BE2C (cell line): ENCODE results near the gene PDPR.
"Not testable (repeated sequence)": the region's sequence is repeated elsewhere in the genome, so short reads cannot be mapped to it uniquely, and the experiment has no call there.

Source experiments
- DNase-seq: peaks from one replicate; pipeline ENCODE4 v3.0.0-alpha.2; 2020
- H3K27me3 ChIP-seq: fragments of 250-450 bp; sonication (Bioruptor Pico); 2 replicates; pipeline ENCODE4 v1.5.1; 2020; ENCODE audit warnings: mild to moderate bottlenecking
- H3K36me3 ChIP-seq: fragments of 250-450 bp; sonication (Bioruptor Pico); 2 replicates; pipeline ENCODE4 v1.5.1; 2020; ENCODE audit warnings: mild to moderate bottlenecking
- H3K4me1 ChIP-seq: fragments of 250-450 bp; sonication (Bioruptor Pico); 2 replicates; pipeline ENCODE4 v1.5.1; 2020
- H3K4me3 ChIP-seq: 2 replicates; pipeline ENCODE4 v1.5.1; 2011; ENCODE audit warnings: low read depth, low read length
- H3K9me3 ChIP-seq: fragments of 250-450 bp; sonication (Bioruptor Pico); 2 replicates; pipeline ENCODE4 v1.5.1; 2020
- TF ChIP-seq, protein P1 (sequence below): IDR thresholded peaks from 2 replicates; pipeline ENCODE4 v1.5.1; 2012; ENCODE audit warnings: mild to moderate bottlenecking, low read depth, low read length

The PDPR gene

GRCh38 chr16:70151391-70151790 is 37.3 kb downstream of the PDPR start:
- no peak for DNase-seq
- peaks cover 54% of the 10 kb centered on the region for H3K36me3 ChIP-seq

GRCh38 chr16:70151941-70152509 is 37.9 kb downstream of the PDPR start:
- Histone ChIP-seq H3K4me1 (no peaks in the 10 kb centered on the region), H3K36me3 (peaks cover 60% of the 10 kb centered on the region), H3K4me3 (no peak overlapping the region), H3K27me3 (no peaks in the 10 kb centered on the region), H3K9me3 (no peaks in the 10 kb centered on the region)
- no peak for DNase-seq
- TF ChIP-seq, protein P1, sequence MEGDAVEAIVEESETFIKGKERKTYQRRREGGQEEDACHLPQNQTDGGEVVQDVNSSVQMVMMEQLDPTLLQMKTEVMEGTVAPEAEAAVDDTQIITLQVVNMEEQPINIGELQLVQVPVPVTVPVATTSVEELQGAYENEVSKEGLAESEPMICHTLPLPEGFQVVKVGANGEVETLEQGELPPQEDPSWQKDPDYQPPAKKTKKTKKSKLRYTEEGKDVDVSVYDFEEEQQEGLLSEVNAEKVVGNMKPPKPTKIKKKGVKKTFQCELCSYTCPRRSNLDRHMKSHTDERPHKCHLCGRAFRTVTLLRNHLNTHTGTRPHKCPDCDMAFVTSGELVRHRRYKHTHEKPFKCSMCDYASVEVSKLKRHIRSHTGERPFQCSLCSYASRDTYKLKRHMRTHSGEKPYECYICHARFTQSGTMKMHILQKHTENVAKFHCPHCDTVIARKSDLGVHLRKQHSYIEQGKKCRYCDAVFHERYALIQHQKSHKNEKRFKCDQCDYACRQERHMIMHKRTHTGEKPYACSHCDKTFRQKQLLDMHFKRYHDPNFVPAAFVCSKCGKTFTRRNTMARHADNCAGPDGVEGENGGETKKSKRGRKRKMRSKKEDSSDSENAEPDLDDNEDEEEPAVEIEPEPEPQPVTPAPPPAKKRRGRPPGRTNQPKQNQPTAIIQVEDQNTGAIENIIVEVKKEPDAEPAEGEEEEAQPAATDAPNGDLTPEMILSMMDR: no peak

More at GRCh38 chr16:70151391-70151790, 37.3 kb downstream of the PDPR start:
- Histone ChIP-seq H3K4me1 (no peaks in the 10 kb centered on the region), H3K4me3 (no peak overlapping the region), H3K27me3 (no peaks in the 10 kb centered on the region), H3K9me3 (no peaks in the 10 kb centered on the region)
- TF ChIP-seq, protein P1: no peak

- H3K27me3 ChIP-seq: no peaks in the 10 kb centered on the region
- TF ChIP-seq, protein P1: no peak
- H3K4me3 ChIP-seq: no peak overlapping the region
- H3K9me3 ChIP-seq: no peaks in the 10 kb centered on the region
- peaks cover 65% of the 10 kb centered on the region for H3K36me3 ChIP-seq
- DNase-seq: no peak
- no peaks in the 10 kb centered on the region for H3K4me1 ChIP-seq
Measured at GRCh38 chr16:70152578-70153302, 38.6 kb downstream of the PDPR start.

DNA sequence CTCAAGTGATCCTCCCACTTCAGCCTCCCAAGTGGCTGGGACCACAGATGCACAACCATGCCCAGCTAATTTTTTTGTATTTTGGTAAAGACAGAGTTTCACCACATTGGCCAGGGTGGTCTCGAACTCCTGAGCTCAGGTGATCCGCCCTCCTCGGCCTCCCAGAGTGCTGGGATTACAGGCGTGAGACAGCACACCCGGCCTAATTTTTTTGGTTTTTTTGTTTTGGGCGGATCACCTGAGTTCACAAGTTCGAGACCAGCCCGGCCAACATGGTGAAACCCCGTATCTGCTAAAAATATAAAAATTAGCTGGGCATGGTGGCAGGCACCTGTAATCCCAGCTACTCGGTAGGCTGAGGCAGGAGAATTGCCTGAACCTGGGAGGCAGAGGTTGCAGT is 40.6 kb downstream of the PDPR start:
- H3K9me3 ChIP-seq, DNase-seq, H3K4me3 ChIP-seq, H3K27me3 ChIP-seq, H3K4me1 ChIP-seq: not testable (repeated sequence)
- H3K36me3 ChIP-seq: peaks cover 69% of the 10 kb centered on the region

- TF ChIP-seq, protein P1: no peak
- H3K4me1 ChIP-seq: no peaks in the 10 kb centered on the region
- H3K4me3 ChIP-seq: no peak overlapping the region
- no peaks in the 10 kb centered on the region for H3K9me3 ChIP-seq
- no peak for DNase-seq
- no peaks in the 10 kb centered on the region for H3K27me3 ChIP-seq
- H3K36me3 ChIP-seq: peaks cover 65% of the 10 kb centered on the region
Measured at GRCh38 chr16:70156207-70156978, 42.3 kb downstream of the PDPR start.

DNA sequence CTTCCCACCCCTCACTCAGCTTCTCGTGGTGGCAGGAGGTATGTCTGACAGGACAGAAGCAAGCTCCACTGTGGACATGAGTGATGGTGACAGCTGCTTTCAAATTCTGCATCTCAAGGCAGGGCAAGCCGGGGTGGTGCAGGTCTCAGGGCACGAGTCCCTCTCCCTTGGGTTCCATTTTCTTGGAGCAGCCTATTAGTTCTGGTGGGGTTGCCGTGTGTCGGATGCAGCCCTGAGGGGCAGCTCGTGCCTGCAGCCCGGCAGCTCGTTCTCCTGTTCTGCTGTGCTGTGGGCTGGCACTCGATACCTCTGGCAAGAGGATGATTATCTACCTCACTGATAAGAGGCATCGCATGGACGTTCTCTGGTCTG is 43.0 kb downstream of the PDPR start:
- TF ChIP-seq, protein P1: no peak
- Histone ChIP-seq H3K4me1 (no peaks in the 10 kb centered on the region), H3K9me3 (no peaks in the 10 kb centered on the region), H3K27me3 (no peaks in the 10 kb centered on the region), H3K4me3 (no peak overlapping the region), H3K36me3 (peaks cover 59% of the 10 kb centered on the region)
- no peak for DNase-seq
